ENCODE measurements around the gene FOXO1.

DNA sequence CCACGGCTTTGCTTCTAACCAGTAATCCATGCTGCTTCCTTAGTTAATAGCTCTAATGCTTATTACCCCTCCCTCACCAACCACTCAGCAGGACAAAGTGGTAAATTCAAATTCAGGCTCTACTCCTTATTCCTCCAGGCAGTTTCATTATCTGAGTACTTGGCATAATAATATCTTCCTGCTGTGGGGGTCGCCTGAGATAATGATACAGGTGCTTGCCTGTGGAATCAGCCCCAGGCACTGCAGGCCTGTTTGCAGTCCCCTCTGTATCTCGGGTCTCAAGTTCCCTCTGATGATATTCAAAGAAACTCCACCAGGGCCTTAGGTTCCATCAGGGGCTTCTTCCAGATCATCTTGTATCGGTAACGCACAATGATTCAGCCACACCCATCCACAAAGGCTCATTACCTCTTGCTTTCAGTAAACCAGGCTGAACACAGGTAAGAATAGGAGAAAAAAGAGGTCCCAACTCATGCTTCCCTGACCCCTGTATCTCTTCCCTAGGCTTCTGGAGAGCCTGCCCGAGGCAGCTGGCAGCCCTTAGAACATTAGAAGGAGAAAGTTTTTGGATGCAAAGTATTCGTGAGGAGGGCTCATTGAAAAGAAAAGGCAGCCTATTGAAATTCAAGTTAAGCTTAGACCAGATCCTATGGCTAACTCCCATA lies 14.3 kb upstream of the FOXO1 start:
- no peak for TF ChIP-seq FOXM1 (IDR thresholded peaks at IDR 0.05; ENCODE audit: borderline replicate concordance, low read depth)
- TF ChIP-seq EP300 (IDR thresholded peaks at IDR 0.05; ENCODE audit: borderline replicate concordance) = no peak
- TF ChIP-seq YY1 (IDR thresholded peaks at IDR 0.05; ENCODE audit: low read depth) = no peak
- TF ChIP-seq TEAD4 (IDR thresholded peaks at IDR 0.05) = no peak
- no peak for TF ChIP-seq CEBPB (IDR thresholded peaks at IDR 0.05)
- TF ChIP-seq TCF12 (IDR thresholded peaks at IDR 0.05; ENCODE audit: low read depth) = no peak
- no peak for TF ChIP-seq MAX (IDR thresholded peaks at IDR 0.05)
- TF ChIP-seq CREB1 (IDR thresholded peaks at IDR 0.05; ENCODE audit: low read depth) = no peak
